ENCODE results near the gene ADCY3. TPM values are rescaled to one million over a fixed set of nuclear protein-coding genes. Genes with fewer than 3 reads are reported as not detected.
A peak's percentile ranks its signal among the peaks of the same experiment; 100 is the strongest.

Gene ADCY3
- total and polyA plus RNA-seq, 10 of the 15 experiments (the other 5 are each of a cell fraction or from before 2014, with no cell fraction given): 2.8 to 102 (median 50.4) TPM

GRCh38 chr2:24792874-24793760 is 126.9 kb downstream of the ADCY3 start, which contains the start of the genes CENPO and PTRHD1 (continued):
- TF ChIP-seq HDGF (IDR thresholded peaks at IDR 0.05) (peak; percentile 89), CEBPZ (IDR thresholded peaks at IDR 0.05; ENCODE audit: low read depth, low read length) (no peak), POU2F2 (IDR thresholded peaks at IDR 0.05; ENCODE audit: borderline replicate concordance, low read depth, low read length) (peak; percentile 41; the same call in 1 of the 3 replicates), HCFC1 (IDR thresholded peaks at IDR 0.05; ENCODE audit: low read length) (peak; percentile 86), SP1 (IDR thresholded peaks at IDR 0.05; ENCODE audit: low read depth, low read length) (peak; percentile 53), TARDBP (IDR thresholded peaks at IDR 0.05; ENCODE audit: borderline replicate concordance) (0 out of 2 replicates have a peak, but pooled peaks have one; percentile 37), ASH2L (IDR thresholded peaks at IDR 0.05; ENCODE audit: borderline replicate concordance, low read depth) (peak; percentile 90; the same call in 1 of the 2 replicates), E2F4 (IDR thresholded peaks at IDR 0.05; ENCODE audit: low read depth, low read length) (peak; percentile 99), NKRF (conservative IDR thresholded peaks at IDR 0.05) (peak; percentile 97), NBN (IDR thresholded peaks at IDR 0.05) (peak; percentile 71; the same call in 1 of the 2 replicates), ZBTB11 (CRISPR knock-in tag; IDR thresholded peaks at IDR 0.05) (no peak)
